Measurements from ENCODE around the gene CMTM8.
A peak's percentile ranks its signal among the peaks of the same experiment; 100 is the strongest.

Gene CMTM8

GRCh38 chr3:32229565-32229964 is 8.9 kb upstream of the CMTM8 start:
- DNase-seq: no peak

- DNase-seq: no peak
These were observed 2.1 kb upstream of the CMTM8 start for GRCh38 chr3:32236377-32236776.

GRCh38 chr3:32237670-32238452 is 619 bp upstream of the CMTM8 start:
- DNase-seq: peak; percentile 9 to 40

- no peak for DNase-seq
These were observed 1.1 kb downstream of the CMTM8 start for GRCh38 chr3:32239307-32240158.

GRCh38 chr3:32240159-32240545 is 1.7 kb downstream of the CMTM8 start:
- peak in 1 of 2 experiments; percentile 42 for DNase-seq

- DNase-seq: no peak
These were observed 2.6 kb downstream of the CMTM8 start for GRCh38 chr3:32241100-32241499.

- no peak for DNase-seq
These were observed 5.0 kb downstream of the CMTM8 start for GRCh38 chr3:32243519-32243918.

GRCh38 chr3:32245200-32245599 is 6.7 kb downstream of the CMTM8 start:
- DNase-seq: no peak

- no peak for DNase-seq
These were observed 7.7 kb downstream of the CMTM8 start for GRCh38 chr3:32246079-32246675.

GRCh38 chr3:32249184-32249782 is 10.8 kb downstream of the CMTM8 start:
- peak; percentile 65 to 77 for DNase-seq

GRCh38 chr3:32254268-32254667 is 15.8 kb downstream of the CMTM8 start:
- DNase-seq: no peak

- no peak for DNase-seq
These were observed 16.9 kb downstream of the CMTM8 start for GRCh38 chr3:32255345-32255744.

- DNase-seq: no peak
These were observed 17.7 kb downstream of the CMTM8 start for GRCh38 chr3:32256206-32256605.

GRCh38 chr3:32257042-32257441 is 18.6 kb downstream of the CMTM8 start:
- no peak for DNase-seq

- no peak for DNase-seq
These were observed 19.4 kb downstream of the CMTM8 start for GRCh38 chr3:32257641-32258438.

- DNase-seq: no peak
These were observed 20.4 kb downstream of the CMTM8 start for GRCh38 chr3:32258869-32259268.

GRCh38 chr3:32261545-32261944 is 23.1 kb downstream of the CMTM8 start:
- DNase-seq: no peak

GRCh38 chr3:32262201-32262600 is 23.7 kb downstream of the CMTM8 start:
- no peak for DNase-seq

GRCh38 chr3:32274306-32274705 is 35.8 kb downstream of the CMTM8 start:
- no peak for DNase-seq

- no peak for DNase-seq
These were observed 37.0 kb downstream of the CMTM8 start for GRCh38 chr3:32275506-32275905.

GRCh38 chr3:32276279-32276841 is 37.9 kb downstream of the CMTM8 start:
- DNase-seq: peak in 1 of 2 experiments; percentile 8

GRCh38 chr3:32278714-32279113 is 40.2 kb downstream of the CMTM8 start:
- DNase-seq: no peak

Data from AML-193 (cell line).